ENCODE results near the gene PCDHGB6.
A peak's percentile ranks its signal among the peaks of the same experiment; 100 is the strongest.
"Not testable (repeated sequence)": the region's sequence is repeated elsewhere in the genome, so short reads cannot be mapped to it uniquely, and the experiment has no call there.

Gene PCDHGB6

DNA sequence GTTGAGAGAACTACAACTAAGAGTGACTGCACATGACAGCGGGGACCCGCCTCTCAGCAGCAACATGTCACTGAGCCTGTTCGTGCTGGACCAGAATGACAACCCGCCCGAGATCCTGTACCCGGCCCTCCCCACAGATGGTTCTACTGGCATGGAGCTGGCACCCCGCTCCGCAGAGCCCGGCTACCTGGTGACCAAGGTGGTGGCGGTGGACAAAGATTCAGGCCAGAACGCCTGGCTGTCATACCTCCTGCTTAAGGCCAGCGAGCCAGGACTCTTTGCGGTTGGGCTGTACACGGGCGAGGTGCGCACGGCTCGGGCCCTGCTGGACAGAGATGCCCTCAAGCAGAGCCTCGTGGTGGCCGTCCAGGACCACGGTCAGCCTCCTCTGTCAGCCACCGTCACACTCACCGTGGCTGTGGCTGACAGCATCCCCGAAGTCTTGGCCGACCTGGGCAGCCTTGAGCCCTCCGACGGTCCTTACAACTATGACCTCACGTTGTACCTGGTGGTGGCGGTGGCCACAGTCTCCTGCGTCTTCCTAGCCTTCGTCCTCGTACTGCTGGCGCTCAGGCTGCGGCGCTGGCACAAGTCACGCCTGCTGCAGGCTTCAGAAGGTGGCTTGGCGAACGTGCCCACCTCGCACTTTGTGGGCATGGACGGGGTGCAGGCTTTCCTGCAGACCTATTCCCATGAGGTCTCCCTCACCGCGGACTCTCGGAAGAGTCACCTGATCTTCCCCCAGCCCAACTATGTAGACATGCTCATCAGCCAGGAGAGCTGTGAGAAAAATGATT, 23.2 kb upstream of the PCDHGB6 start:
- no peak for DNase-seq
- in situ Hi-C loops (cut with MboI; ENCODE audit: low pct_unique_long_range_greater_than_20kb, low sequenced_read_pairs) = no loop called here

DNA sequence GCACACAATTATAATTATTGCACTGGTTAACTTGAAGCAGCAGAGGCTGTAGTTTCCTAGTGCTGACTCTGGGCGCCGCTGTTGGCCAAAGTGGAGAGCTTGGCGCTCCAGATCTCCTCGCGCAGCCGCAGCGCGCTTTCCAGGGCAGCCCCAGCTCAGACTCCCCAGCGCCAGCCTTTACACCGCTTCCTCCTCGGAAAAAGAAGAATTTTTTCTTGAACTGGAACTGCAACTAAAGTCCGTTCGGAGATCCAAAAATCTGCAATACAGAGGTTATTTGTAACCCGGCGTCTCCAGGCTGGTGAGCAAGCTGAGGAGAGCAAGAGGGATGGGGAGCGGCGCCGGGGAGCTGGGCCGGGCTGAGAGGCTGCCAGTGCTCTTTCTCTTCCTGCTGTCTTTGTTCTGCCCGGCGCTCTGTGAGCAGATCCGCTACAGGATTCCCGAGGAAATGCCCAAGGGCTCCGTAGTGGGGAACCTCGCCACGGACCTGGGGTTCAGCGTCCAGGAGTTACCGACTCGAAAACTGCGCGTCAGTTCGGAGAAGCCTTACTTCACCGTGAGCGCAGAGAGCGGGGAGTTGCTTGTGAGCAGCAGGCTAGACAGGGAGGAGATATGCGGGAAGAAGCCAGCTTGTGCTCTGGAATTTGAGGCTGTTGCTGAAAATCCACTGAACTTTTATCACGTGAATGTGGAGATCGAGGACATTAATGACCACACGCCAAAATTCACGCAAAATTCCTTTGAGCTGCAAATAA, 20.1 kb upstream of the PCDHGB6 start, which contains the start of gene PCDHGB4:
Gene PCDHGB4, plus strand, starts transcription at position 142 of the 755 bp plus-strand sequence. Its CDS starts 187 bp downstream, at position 329.
- in situ Hi-C loops (cut with MboI; ENCODE audit: low pct_unique_long_range_greater_than_20kb, low sequenced_read_pairs); DNase-seq: not testable (repeated sequence)

DNA sequence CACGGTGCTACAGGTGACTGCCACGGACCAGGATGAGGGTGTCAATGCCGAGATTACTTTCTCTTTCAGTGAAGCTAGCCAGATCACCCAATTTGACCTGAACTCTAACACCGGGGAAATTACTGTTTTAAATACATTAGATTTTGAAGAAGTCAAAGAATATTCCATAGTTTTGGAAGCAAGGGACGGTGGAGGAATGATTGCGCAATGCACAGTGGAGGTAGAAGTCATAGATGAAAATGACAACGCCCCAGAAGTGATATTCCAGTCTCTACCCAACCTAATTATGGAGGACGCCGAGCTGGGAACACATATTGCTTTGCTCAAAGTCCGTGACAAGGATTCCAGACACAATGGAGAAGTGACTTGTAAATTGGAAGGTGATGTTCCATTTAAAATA, 19.2 kb upstream of the PCDHGB6 start:
- DNase-seq = no peak

DNA sequence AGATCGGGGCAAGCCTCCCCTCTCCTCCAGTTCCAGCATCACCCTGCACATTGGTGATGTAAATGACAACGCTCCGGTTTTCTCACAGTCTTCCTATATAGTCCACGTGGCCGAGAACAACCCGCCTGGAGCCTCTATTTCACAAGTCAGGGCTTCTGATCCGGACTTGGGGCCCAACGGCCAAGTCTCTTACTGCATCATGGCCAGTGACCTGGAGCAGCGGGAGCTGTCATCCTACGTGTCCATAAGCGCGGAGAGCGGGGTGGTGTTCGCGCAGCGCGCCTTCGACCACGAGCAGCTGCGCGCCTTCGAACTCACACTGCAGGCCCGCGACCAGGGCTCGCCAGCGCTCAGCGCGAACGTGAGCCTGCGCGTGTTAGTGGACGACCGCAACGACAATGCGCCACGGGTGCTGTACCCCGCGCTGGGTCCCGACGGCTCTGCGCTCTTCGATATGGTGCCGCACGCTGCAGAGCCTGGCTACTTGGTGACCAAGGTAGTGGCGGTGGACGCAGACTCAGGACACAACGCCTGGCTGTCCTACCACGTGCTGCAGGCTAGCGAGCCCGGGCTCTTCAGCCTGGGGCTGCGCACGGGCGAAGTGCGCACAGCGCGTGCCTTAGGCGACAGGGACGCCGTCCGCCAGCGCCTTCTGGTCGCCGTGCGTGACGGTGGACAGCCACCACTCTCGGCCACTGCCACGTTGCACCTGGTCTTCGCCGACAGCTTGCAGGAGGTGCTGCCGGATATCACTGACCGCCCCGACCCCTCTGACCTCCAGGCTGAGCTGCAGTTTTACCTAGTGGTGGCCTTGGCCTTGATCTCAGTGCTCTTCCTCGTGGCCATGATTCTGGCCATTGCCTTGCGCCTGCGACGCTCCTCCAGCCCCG, 18.4 kb upstream of the PCDHGB6 start:
- in situ Hi-C loops (cut with MboI; ENCODE audit: low pct_unique_long_range_greater_than_20kb, low sequenced_read_pairs) = no loop called here
- no peak for DNase-seq

More for the DNA sequence above, 19.2 kb upstream of the PCDHGB6 start:
- in situ Hi-C loops (cut with MboI; ENCODE audit: low pct_unique_long_range_greater_than_20kb, low sequenced_read_pairs) = no loop called here

DNA sequence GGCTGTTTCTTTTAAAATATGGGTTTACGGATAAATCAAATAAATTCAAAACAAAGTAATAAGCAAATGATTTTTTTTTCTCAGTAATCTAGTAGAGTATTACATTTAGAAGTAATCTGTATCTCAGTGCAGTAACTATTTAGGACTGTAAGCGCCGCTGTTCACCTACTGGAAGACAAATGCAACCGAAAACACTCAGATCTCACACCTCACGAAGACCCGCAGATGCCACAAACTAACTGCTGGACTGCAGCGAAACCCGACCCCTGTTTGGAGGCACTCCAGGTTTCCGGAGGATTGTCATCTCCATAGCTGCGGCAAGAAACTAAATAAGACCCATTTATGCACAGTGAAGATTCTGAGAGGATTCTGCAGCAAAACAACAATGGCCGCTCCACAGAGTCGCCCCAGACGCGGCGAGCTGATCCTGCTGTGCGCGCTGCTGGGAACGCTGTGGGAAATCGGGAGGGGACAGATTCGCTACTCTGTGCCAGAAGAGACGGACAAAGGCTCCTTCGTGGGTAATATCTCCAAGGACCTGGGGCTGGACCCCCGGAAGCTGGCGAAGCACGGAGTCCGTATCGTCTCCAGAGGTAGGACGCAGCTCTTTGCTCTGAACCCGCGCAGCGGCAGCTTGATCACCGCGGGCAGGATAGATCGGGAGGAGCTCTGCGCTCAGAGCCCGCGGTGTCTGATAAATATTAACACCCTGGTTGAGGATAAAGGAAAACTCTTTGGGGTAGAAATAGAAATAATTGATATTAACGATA, 15.2 kb upstream of the PCDHGB6 start, which contains the start of gene PCDHGA8:
Gene PCDHGA8, plus strand, starts transcription at position 205 of the 770 bp plus-strand sequence. Its CDS starts 181 bp downstream, at position 386.
- no peak for DNase-seq
- in situ Hi-C loops (cut with MboI; ENCODE audit: low pct_unique_long_range_greater_than_20kb, low sequenced_read_pairs) = no loop called here

DNA sequence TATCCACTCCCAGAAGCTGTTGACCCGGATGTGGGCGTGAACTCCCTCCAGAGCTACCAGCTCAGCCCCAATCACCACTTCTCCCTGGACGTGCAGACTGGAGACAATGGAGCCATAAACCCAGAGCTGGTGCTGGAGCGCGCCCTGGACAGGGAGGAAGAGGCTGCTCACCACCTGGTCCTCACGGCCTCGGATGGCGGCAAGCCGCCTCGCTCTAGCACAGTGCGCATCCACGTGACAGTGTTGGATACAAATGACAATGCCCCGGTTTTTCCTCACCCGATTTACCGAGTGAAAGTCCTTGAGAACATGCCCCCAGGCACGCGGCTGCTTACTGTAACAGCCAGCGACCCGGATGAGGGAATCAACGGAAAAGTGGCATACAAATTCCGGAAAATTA, 14.6 kb upstream of the PCDHGB6 start:
- in situ Hi-C loops (cut with MboI; ENCODE audit: low pct_unique_long_range_greater_than_20kb, low sequenced_read_pairs) = no loop called here

DNA sequence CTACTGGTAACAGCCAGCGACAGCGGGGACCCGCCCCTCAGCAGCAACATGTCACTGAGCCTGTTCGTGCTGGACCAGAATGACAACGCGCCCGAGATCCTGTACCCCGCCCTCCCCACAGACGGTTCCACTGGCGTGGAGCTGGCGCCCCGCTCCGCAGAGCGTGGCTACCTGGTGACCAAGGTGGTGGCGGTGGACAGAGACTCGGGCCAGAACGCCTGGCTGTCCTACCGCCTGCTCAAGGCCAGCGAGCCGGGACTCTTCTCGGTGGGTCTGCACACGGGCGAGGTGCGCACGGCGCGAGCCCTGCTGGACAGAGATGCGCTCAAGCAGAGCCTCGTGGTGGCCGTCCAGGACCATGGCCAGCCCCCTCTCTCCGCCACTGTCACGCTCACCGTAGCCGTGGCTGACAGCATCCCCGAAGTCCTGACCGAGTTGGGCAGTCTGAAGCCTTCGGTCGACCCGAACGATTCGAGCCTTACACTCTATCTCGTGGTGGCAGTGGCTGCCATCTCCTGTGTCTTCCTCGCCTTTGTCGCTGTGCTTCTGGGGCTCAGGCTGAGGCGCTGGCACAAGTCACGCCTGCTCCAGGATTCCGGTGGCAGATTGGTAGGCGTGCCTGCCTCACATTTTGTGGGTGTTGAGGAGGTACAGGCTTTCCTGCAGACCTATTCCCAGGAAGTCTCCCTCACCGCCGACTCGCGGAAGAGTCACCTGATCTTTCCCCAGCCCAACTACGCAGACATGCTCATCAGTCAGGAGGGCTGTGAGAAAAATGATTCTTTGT, 13.2 kb upstream of the PCDHGB6 start:
- in situ Hi-C loops (cut with MboI; ENCODE audit: low pct_unique_long_range_greater_than_20kb, low sequenced_read_pairs); DNase-seq: not testable (repeated sequence)

More for the DNA sequence above, 14.6 kb upstream of the PCDHGB6 start:
- no peak for DNase-seq

DNA sequence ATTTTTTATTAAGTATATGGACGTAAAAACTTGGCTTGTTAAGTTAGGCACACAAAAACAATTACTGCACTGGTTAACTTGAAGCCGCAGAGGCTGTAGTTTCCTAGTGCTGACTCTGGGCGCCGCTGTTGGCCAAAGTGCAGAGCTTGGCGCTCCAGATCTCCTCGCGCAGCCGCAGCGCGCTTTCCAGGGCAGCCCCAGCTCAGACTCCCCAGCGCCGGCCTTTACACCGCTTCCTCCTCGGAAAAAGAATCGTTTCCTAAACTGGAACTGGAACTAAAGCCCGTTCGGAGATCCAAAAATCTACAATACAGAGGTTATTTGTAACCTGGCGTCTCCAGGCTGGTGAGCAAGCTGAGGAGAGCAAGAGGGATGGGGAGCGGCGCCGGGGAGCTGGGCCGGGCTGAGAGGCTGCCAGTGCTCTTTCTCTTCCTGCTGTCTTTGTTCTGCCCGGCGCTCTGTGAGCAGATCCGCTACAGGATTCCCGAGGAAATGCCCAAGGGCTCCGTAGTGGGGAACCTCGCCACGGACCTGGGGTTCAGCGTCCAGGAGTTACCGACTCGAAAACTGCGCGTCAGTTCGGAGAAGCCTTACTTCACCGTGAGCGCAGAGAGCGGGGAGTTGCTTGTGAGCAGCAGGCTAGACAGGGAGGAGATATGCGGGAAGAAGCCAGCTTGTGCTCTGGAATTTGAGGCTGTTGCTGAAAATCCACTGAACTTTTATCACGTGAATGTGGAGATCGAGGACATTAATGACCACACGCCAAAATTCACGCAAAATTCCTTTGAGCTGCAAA, 9.9 kb upstream of the PCDHGB6 start, which contains the start of gene PCDHGB5:
Gene PCDHGB5, plus strand, starts transcription at position 192 of the 796 bp plus-strand sequence. Its CDS starts 181 bp downstream, at position 373.
- in situ Hi-C loops (cut with MboI; ENCODE audit: low pct_unique_long_range_greater_than_20kb, low sequenced_read_pairs); DNase-seq: not testable (repeated sequence)

DNA sequence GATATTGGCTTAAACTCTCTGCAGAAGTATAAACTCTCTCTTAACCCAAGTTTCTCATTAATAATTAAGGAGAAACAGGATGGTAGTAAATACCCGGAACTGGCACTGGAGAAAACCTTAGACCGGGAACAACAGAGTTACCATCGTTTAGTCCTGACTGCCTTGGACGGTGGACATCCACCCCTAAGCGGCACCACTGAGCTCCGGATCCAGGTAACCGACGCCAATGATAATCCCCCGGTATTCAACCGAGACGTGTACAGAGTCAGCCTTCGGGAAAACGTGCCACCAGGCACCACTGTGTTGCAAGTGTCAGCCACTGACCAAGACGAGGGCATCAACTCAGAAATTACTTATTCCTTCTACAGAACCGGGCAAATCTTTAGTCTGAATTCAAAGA, 9.2 kb upstream of the PCDHGB6 start:
- DNase-seq = no peak
- in situ Hi-C loops (cut with MboI; ENCODE audit: low pct_unique_long_range_greater_than_20kb, low sequenced_read_pairs) = no loop called here

DNA sequence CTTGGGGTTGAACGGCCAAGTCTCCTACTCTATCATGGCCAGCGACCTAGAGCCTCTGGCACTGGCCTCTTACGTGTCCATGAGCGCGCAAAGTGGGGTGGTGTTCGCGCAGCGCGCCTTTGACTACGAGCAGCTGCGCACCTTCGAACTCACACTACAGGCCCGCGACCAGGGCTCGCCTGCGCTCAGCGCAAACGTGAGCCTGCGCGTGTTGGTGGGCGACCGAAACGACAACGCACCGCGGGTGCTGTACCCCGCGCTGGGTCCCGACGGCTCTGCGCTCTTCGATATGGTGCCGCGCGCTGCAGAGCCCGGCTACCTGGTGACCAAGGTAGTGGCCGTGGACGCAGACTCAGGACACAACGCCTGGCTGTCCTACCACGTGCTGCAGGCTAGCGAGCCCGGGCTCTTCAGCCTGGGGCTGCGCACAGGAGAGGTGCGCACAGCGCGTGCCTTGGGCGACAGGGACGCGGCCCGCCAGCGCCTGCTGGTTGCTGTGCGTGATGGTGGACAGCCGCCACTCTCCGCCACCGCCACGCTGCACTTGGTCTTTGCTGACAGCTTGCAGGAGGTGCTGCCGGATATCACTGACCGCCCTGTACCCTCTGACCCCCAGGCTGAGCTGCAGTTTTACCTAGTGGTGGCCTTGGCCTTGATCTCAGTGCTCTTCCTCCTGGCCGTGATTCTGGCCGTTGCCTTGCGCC, 8.1 kb upstream of the PCDHGB6 start:
- in situ Hi-C loops (cut with MboI; ENCODE audit: low pct_unique_long_range_greater_than_20kb, low sequenced_read_pairs) = no loop called here
- DNase-seq = no peak

DNA sequence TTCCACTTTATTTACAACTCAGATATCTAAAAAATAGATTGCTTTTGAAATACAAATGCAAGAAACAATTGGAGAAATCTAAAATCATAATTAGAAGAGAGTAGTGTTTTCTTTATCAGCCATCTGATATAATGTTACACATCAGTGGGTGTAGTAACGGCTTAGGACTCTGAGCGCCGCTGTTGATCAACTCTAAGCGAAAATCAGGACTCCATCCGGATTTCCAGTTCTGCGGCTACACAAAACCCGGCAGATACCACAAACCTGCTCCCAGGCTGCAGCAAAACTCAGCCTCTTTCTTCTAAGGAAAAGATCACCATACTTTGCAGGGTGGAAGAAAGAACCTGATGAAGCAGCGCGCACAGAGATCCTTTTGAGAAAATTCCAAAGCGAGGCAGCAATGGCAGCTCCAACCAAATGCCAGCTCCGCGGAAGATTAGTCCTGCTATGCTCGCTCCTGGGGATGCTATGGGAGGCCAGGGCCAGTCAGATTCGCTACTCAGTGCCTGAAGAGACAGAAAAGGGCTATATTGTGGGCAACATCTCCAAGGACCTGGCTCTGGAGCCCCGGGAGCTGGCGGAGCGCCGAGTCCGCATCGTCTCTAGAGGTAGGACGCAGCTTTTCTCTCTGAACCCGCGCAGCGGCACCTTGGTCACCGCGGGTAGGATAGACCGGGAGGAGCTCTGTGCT, 5.1 kb upstream of the PCDHGB6 start, which contains the start of gene PCDHGA9:
Gene PCDHGA9, plus strand, starts transcription at position 226 of the 691 bp plus-strand sequence. Its CDS starts 175 bp downstream, at position 401.
- DNase-seq = peak; percentile 3
- in situ Hi-C loops (cut with MboI; ENCODE audit: low pct_unique_long_range_greater_than_20kb, low sequenced_read_pairs) = no loop called here

DNA sequence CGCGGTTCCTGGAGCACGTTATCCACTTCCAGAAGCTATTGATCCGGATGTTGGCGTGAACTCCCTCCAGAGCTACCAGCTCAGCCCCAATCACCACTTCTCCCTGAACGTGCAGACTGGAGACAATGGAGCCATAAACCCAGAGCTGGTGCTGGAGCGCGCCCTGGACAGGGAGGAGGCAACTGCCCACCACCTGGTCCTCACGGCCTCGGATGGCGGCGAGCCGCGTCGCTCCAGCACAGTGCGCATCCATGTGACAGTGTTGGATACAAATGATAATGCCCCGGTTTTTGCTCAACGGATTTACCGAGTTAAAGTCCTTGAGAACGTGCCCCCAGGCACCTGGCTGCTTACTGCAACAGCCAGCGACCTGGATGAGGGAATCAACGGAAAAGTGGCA, 4.4 kb upstream of the PCDHGB6 start:
- in situ Hi-C loops (cut with MboI; ENCODE audit: low pct_unique_long_range_greater_than_20kb, low sequenced_read_pairs) = no loop called here
- DNase-seq = no peak

DNA sequence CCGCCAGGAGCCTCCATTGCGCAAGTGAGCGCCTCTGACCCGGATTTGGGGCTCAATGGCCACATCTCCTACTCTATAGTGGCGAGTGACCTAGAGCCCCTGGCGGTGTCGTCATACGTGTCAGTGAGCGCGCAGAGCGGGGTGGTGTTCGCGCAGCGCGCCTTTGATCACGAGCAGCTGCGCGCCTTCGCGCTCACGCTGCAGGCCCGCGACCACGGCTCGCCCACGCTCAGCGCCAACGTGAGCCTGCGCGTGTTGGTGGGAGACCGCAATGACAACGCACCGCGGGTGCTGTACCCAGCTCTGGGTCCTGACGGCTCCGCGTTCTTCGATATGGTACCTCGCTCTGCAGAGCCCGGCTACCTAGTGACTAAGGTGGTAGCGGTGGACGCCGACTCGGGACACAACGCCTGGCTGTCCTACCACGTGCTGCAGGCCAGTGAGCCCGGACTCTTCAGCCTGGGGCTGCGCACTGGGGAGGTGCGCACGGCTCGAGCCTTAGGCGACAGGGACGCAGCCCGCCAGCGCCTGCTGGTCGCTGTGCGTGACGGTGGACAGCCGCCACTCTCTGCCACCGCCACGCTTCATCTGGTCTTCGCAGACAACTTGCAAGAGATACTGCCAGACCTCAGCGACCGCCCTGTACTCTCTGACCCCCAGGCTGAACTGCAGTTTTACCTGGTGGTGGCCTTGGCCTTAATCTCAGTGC, 1.9 kb downstream of the PCDHGB6 start:
- no peak for DNase-seq
- in situ Hi-C loops (cut with MboI; ENCODE audit: low pct_unique_long_range_greater_than_20kb, low sequenced_read_pairs) = no loop called here

DNA sequence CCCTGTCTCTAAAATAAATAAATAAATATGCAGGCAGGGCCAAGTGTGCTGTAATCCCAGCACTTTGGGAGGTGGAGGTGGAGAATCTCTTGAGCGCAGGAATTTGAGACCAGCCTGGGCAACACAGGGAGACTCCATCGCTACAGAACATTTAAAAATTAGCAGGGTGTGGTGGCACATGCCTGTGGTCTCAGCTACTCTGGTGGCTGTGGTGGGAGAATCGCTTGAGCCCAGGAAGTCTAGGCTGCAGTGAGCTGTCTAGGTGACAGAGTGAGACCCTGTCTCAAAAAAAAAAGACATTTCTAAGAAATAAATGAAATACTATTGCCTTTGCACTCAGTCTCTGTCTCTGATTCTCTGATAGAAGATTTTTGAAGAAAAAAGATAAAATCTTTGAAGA, 3.8 kb downstream of the PCDHGB6 start:
- no peak for DNase-seq
- in situ Hi-C loops (cut with MboI; ENCODE audit: low pct_unique_long_range_greater_than_20kb, low sequenced_read_pairs) = no loop called here

Data from KBM-7 (cell line).